Stimulated activated CD4-positive, alpha-beta T cell treated with anti-CD3 and anti-CD28 coated beads, Interleukin-2, amount 100 ng/mL, for 24 hours (primary cell): Measurements from ENCODE around the gene SLC25A43.
A peak's percentile ranks its signal among the peaks of the same experiment; 100 is the strongest.
"Not testable (repeated sequence)": the region's sequence is repeated elsewhere in the genome, so short reads cannot be mapped to it uniquely, and the experiment has no call there.

Experiments used
- DNase-seq, 2 donors: peaks; one replicate each; pipeline ENCODE4 v3.0.0-alpha.2; 2020

Gene SLC25A43

DNA sequence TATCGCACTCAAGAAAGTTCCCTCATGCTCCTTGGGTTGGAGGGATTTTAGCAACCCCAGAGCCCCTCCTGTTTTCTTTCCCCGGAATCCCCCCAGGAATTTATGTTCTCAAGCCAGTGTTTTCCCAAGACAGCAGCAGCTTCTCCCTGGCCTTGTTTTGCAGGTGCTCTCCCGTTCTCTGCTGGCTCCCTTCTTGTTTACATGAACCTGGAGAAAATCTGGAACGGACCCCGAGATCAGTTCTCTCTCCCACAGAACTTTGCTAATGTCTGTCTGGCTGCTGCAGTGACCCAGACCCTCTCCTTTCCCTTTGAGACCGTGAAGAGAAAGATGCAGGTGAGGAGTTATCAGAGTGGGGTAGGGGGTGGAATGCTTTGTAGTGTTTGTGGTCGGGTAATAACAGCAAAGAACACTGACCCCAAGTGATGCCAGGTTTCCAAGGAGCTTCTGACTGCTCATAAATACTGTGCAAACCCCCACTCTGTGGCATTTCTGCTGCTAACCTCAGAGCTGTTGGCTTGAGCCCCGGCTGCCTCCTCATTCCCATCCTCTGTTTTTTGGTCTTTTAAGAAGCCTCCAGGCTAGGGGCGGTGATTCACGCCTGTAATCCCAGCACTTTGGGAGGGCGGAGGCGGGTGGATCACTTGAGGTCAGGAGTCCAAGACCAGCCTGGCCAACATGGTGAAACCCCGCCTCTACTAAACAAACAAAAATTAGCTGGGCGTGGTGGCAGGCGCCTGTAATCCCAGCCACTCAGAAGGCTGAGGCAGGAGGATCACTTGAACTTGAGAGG is 11.1 kb downstream of the SLC25A43 start:
- no peak for DNase-seq

GRCh38 chrX:119410854-119411253 is 11.7 kb downstream of the SLC25A43 start:
- DNase-seq = no peak

GRCh38 chrX:119411959-119412358 is 12.8 kb downstream of the SLC25A43 start:
- no peak for DNase-seq

- no peak for DNase-seq
These were observed 18.2 kb downstream of the SLC25A43 start for GRCh38 chrX:119417376-119417775.

GRCh38 chrX:119417842-119418241 is 18.7 kb downstream of the SLC25A43 start:
- no peak for DNase-seq

DNA sequence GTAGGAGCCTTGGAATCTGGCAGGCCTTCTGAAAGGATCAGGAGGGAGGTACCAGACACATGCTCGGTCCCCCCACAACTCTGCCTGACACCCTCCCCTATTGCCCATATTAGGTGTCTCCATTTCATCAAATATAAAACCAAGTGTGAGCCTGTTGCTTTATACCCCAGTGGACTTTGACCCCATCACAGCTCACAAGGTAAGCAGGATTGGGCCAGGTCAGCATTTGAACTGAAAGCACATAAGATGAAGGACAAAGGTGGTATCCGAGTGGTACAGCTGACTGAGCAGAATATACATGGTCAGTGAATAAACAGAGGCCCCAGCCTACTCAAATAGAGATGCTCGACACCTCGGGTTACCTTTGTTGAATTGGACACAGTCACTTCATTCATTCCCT is 20.0 kb downstream of the SLC25A43 start:
- no peak for DNase-seq

DNA sequence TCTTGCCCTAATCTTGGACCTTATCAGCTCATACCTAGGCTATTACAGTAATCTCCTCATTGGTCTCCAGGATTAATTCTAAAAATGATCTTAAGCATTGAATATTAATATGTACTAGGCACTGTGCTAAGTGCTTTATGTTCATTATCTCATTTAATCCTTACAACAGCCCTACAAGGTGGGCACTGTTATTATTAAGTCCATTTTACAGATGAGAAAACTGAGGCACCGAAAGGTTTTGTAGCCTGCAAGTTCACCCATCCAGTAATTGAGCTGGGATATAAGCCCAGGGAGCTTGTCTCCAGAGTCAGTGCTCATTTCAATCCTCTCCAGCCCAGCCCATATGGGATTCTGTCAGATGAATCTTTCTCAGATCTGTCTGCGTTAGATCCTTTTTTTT is 20.8 kb downstream of the SLC25A43 start:
- no peak for DNase-seq

DNA sequence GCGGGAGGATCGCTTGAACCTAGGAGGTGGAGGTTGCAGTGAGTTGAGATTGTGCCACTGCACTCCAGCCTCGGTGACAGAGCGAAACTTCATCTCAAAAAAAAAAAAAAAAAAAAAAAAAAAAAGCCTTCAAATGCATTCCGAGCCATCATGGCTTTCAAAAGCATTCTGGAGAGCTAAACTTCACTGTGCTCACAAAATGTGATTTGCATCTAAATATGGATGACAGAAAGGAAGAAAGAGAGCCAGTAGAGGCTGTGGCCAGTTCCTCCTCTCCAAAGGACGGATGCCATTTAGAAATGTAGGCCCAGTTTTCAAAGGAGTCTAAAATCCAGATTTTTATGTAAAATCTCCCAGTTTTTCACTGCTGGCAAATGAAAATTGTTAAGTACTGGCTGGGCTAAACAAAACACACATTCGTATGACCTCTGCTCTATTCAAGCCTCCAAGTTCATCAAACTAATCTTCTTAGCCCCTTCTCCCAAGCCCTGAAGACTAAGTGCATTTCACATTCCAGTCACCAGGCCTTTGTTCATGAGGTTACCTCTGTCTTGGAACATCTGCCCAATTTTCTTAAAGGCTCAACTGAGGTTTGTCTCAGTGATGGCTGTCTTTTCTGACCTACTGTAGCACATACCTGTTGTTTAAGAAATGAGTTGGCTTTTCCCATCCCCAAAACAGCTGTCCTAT is 22.0 kb downstream of the SLC25A43 start:
- no peak for DNase-seq

DNA sequence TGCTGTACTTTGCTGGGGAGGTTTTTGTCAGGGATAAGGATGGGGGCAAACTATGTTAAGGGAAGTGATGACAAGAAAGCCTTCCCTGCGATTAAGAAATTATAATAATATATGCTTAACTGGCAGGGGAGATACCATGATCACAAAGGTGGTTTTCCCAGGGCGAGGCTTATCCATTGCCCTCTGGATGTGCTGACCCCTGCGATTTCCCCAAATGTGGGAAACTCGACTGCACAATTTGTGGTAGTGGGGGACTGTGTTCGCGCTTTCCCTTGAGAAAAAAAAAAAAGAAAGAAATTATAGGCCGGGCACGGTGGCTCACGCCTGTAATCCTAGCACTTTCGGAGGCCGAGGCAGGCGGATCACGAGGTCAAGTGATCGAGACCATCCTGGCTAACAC is 24.5 kb downstream of the SLC25A43 start:
- no peak for DNase-seq

DNA sequence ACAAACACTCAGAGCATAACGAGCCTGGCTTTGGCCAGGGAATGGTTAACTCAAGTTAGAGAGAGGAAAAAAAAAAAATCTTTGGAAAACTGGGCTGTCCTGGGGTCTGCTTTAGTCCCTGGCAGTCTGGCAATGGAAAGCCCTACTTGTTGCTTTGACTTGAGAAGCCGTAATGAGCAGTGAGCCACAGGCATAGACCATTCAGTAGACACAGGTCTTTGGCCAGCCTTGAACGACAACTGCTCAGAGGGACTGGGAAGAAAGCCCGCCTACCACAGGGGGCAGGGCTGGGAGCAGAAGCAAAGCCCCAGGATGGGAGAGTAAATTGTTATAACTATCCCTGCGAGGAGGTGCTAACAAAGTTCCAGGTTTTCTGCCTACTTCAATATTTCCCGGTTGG is 25.9 kb downstream of the SLC25A43 start:
- no peak for DNase-seq

GRCh38 chrX:119427024-119427794 is 28.1 kb downstream of the SLC25A43 start:
- no peak for DNase-seq

GRCh38 chrX:119427795-119428185 is 28.7 kb downstream of the SLC25A43 start:
- no peak for DNase-seq

DNA sequence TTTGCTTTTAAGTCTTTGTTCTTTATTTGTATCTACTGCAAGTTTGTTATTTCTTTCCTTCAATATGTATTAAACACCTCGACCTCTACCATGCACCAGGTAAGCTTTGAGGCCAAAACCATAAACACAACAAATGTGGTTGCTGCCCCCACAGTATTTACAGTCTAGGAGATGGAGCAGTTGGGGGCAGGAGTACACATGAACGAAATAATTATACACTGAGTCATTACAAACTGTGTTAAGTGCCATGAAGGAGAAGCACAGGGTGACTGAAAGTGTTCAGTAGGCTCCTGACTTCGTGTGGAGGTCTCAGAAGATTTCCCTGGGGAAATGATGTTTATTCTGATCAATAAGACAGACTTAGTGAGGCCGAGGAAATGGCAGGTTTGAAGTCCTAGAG is 30.3 kb downstream of the SLC25A43 start:
- DNase-seq = no peak

- DNase-seq = not testable (repeated sequence)
These were observed 42.2 kb downstream of the SLC25A43 start for GRCh38 chrX:119441295-119441694.

- no peak for DNase-seq
These were observed 43.1 kb downstream of the SLC25A43 start for GRCh38 chrX:119442286-119442685.

GRCh38 chrX:119453202-119453601 is 54.1 kb downstream of the SLC25A43 start:
- DNase-seq = no peak

DNA sequence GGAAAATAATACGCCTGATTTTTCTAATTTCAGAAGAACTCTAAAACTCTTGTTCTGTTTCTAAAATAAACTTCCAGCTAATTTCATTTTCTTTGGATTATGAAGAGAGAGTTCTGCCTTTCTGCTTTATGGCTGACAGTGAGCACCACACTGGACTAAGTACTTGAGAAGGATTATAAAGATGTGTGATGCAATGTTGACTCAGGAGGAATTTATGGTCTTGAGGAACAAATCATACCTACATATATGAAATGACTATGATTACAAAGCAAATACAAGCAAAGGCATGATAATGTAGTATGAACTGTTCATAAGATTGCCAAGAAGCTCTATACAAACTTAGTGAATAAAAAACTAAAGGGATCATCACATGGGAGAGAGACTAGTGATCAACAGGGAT is 56.1 kb downstream of the SLC25A43 start:
- DNase-seq = no peak

GRCh38 chrX:119459181-119459580 is 60.0 kb downstream of the SLC25A43 start:
- no peak for DNase-seq

DNA sequence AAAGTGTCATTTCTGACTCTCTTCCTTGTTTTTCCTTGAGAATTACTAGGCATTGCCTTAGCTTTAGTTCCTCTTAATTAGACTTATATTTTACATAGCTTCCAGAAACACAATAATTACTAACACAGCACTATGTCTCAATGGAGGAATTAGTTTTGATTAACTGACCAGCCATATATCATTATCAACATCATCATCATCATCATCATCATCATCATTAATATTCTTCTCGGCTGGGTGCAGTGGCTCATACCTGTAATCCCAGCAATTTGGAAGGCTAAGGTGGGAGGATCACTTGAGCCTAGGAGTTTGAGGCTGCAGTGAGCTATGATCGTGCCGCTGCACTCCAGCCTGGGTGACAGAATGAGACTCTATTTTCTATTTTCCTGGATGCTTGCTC is 66.4 kb downstream of the SLC25A43 start:
- no peak for DNase-seq

- no peak for DNase-seq
These were observed 67.8 kb downstream of the SLC25A43 start for GRCh38 chrX:119466970-119467369.

DNA sequence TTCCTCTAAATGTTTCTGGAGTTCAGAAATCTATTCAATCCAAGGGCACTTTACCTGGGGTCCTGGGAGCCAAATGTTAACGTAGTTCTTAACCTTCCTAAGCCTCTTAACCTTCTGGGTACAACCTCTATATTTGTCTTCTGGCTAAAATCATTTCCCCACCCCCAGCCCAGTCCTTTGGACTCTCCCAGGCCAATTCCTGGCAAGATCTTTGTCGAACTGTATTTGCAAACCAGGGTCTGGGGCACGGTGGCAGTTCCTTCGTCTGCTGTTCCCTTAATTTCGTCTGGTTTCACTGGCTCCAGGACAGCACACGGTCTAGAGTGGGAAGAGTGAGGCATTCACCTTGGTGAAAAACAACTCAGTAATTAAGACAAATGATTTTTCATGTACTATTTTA is 68.3 kb downstream of the SLC25A43 start:
- DNase-seq = no peak

DNA sequence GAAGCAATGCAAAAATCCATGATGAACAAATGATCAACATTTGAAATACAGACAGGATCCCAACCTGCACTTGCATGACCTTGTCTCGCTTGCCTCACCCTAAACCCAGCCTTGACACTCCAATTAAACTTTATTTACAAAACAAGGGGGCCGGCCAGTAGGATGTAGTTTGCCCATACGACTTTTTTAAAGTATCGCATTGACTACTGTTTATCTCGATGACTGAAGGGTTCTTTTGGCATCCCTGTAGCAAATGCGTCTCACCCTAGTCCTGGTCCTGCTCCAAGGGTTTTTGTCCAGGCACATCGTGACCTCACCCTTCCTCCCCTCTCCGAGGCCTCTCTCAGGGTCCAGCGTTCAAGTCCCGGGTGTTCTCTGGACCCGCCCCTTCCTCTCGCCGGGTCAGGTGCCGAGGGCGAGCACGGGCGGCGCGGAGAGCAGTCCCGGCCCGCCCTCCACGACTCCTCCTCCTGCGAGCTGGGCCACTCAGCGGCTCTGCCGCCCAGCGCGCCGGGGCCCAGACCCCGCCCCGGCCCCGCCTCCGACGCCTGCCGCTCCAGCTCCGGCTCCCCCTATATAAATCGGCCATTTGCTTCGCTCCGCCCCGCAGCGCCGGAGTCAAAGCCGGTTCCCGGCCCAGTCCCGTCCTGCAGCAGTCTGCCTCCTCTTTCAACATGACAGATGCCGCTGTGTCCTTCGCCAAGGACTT is 68.9 kb downstream of the SLC25A43 start, which contains the start of gene SLC25A5:
Gene SLC25A5, plus strand, starts transcription at position 603 of the 709 bp plus-strand sequence. Its CDS starts 72 bp downstream, at position 675.
- DNase-seq = peak; percentile 81 to 84
